GM12875 (cell line): Measurements from ENCODE around the gene TSEN15.

Source experiments
- H3K4me3 ChIP-seq: one replicate; pipeline ENCODE4 v1.5.1; 2011; ENCODE audit warnings: low read depth, low read length, control low read depth
- CTCF ChIP-seq: IDR thresholded peaks from 2 replicates; pipeline ENCODE4 v1.5.1; 2011; ENCODE audit warnings: low read depth, mild to moderate bottlenecking, control low read depth, inconsistent platforms, low read length, moderate library complexity, borderline replicate concordance; ENCODE audit not compliant: insufficient read depth

The TSEN15 gene

DNA sequence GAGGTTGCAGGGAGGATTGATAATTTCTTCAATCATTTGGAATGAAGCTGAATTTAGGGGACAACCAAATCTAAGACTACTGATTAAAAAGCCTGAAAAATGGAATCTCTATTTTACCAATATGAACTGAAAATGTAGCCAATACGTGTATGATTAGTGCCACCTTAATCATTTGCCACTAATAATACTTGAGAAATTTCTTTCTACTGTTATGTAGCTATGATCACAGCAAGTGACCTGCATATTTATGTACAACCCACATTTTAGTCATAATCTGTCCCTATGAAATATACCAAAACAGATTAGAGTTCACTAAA, 20.5 kb upstream of the TSEN15 start:
- TF ChIP-seq CTCF: no peak
- H3K4me3 ChIP-seq: no peak overlapping the region

- no peak for TF ChIP-seq CTCF
- H3K4me3 ChIP-seq: no peak overlapping the region
Measured at GRCh38 chr1:184031409-184032107, 20.0 kb upstream of the TSEN15 start.

DNA sequence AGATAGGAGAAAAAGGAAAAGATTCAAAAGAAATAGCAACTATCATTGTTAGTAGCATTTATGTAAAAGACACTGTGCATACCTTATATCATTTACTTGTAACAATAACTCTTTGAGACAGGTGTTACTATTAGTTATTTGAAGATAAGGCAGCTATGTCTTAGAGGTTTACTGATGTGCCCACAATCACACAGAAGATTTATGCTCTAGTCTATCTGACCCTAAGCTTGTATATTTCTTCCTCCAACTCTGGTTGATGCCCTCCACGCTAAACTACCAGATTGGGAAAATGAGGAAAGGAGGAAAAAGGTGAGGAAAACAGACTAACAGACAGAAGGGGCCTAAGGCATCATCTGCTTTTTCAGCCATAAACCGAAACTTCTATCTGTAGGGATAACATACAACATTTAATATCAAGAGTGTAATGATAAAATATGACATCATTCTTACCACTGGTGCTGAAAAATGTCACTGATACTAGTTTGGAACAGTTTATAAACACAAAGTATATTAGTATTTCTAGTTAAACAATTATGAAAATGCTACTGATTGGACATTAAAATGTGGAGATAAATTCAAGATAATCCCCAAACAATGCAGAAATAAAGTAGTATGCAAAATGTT, 19.1 kb upstream of the TSEN15 start:
- TF ChIP-seq CTCF: no peak
- no peak overlapping the region for H3K4me3 ChIP-seq

- no peak for TF ChIP-seq CTCF
- no peak overlapping the region for H3K4me3 ChIP-seq
Measured at GRCh38 chr1:184032930-184033418, 18.6 kb upstream of the TSEN15 start.

DNA sequence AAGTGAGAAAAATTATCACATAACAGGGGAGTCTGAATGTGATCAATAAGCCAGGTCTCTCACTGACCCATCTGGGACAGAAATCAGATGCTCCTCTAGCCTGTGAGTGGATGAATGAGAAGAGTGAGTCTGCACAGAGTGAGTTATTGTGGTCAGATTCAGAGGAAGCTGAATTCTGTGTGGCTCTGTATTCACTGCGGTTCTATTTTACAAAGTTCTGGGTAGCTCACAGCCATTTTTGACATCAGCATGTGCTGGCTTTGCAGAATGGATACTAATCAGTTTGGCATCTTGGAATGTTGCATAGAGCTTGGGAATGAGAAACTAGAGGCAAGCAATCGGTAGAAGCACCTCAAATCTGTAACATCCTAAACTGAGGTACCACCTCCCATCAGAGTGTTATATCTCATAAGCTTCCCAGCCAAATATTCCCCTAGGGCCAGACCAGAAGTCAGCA, 17.8 kb upstream of the TSEN15 start:
- H3K4me3 ChIP-seq: no peak overlapping the region
- no peak for TF ChIP-seq CTCF

- H3K4me3 ChIP-seq: no peak overlapping the region
- no peak for TF ChIP-seq CTCF
Measured at GRCh38 chr1:184034761-184035379, 16.7 kb upstream of the TSEN15 start.
